Left lung (tissue), 10 donors: ENCODE measurements around the gene GALNTL6. TPM values are rescaled to one million over a fixed set of nuclear protein-coding genes. Genes with fewer than 3 reads are reported as not detected.

Experiments used
- ATAC-seq: fragments of 200-7000 bp; cut with Tn5 transposase; one replicate; pipeline ENCODE4 v1.9.1; 2020; ENCODE audit warnings: moderate library complexity
- DNase-seq, 4 donors: peaks; one replicate each; pipeline ENCODE4 v3.0.0-alpha.2; 2013 to 2020
- H3K27ac ChIP-seq, 2 donors: fragments of 200-600 bp; sonication (generic) in 1 of 2; one replicate each; pipeline versions ENCODE4 v1.5.0 to v1.8.0; 2020 to 2021
- H3K27me3 ChIP-seq, 2 donors: fragments of 200-600 bp; sonication (generic) in 1 of 2; one replicate each; pipeline versions ENCODE4 v1.5.0 to v1.8.0; 2020 to 2021
- H3K36me3 ChIP-seq, 2 donors: fragments of 200-600 bp; sonication (generic) in 1 of 2; one replicate each; pipeline versions ENCODE4 v1.5.0 to v1.8.0; 2020 to 2021
- H3K4me1 ChIP-seq, 2 donors: fragments of 200-600 bp; one replicate each; pipeline ENCODE4 v1.8.0; 2021
- H3K4me3 ChIP-seq, 2 donors: fragments of 200-600 bp; sonication (generic) in 1 of 2; one replicate each; pipeline versions ENCODE4 v1.5.0 to v1.8.0; 2020 to 2021; ENCODE audit warnings: mild to moderate bottlenecking in 1 of 2
- H3K9me3 ChIP-seq, 2 donors: fragments of 200-600 bp; sonication (generic) in 1 of 2; one replicate each; pipeline versions ENCODE4 v1.5.0 to v1.8.0; 2020 to 2021
- intact Hi-C, 2 donors: fragments of 100-400 bp; cut with DNase I; formaldehyde crosslinking; loops; one replicate each; pipeline versions ENCODE4 v1.11.2 to v1.14.2; 2022
- polyA plus RNA-seq, 6 donors: library from polyadenylated mRNA; unstranded; fragments of 120-200 nt; gene quantifications; one replicate each; pipeline ENCODE4 v1.2.1, GENCODE V29; 2013; ENCODE audit not compliant: insufficient read length in 6 of 6
- total RNA-seq, 2 donors: library from RNA; stranded (reverse); fragmentation: NEBNext Ultra II Directional; extraction: Animal tissue kit (Norgen Biotek cat#: 25700); gene quantifications; one replicate each; pipeline ENCODE4 v1.2.1, GENCODE V29; 2021
- TF ChIP-seq, protein P1 (sequence below), 2 donors: fragments of 200-600 bp; sonication (generic) in 1 of 2; IDR thresholded peaks; one replicate each; pipeline versions ENCODE4 v1.5.0 to v1.8.0; 2021; ENCODE audit warnings: antibody characterized with exemption in 2 of 2
- donor health status: DM: no; HTN: yes; CAD: no.
- donor health status: DM: no; HTN: no; CAD: no.

Gene GALNTL6
- total and polyA plus RNA-seq, 8 donors, result 0.11 to 0.16 (median 0.13) TPM; not detected in 5

- TF ChIP-seq, protein P1, sequence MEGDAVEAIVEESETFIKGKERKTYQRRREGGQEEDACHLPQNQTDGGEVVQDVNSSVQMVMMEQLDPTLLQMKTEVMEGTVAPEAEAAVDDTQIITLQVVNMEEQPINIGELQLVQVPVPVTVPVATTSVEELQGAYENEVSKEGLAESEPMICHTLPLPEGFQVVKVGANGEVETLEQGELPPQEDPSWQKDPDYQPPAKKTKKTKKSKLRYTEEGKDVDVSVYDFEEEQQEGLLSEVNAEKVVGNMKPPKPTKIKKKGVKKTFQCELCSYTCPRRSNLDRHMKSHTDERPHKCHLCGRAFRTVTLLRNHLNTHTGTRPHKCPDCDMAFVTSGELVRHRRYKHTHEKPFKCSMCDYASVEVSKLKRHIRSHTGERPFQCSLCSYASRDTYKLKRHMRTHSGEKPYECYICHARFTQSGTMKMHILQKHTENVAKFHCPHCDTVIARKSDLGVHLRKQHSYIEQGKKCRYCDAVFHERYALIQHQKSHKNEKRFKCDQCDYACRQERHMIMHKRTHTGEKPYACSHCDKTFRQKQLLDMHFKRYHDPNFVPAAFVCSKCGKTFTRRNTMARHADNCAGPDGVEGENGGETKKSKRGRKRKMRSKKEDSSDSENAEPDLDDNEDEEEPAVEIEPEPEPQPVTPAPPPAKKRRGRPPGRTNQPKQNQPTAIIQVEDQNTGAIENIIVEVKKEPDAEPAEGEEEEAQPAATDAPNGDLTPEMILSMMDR (IDR thresholded peaks at IDR 0.05), result no peak
- no peaks in the 10 kb centered on the region for H3K4me1 ChIP-seq
- ATAC-seq, result no peak
Observed at GRCh38 chr4:171948038-171948437, 134.8 kb downstream of the GALNTL6 start.

DNA sequence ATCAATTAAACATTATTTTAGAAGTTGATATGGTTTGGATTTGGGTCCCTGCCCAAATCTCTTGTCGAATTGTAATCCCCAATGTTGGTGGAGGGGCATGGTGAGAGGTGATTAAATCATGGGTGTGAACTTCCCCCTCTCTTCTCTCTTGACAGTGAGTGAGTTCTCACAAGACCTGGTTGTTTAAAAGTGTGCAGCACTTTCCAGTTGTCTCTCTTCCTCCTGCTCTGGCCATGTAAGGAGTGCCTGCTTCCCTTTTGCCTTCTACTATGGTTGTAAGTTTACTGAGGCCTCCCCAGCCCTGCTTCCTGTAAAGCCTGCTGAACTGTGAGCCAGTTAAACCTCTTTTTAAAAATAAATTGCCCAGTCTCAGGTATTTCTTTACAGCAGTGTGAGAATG, 141.4 kb downstream of the GALNTL6 start:
- Histone ChIP-seq H3K27me3 (no peaks in the 10 kb centered on the region), H3K9me3 (no peaks in the 10 kb centered on the region), H3K36me3 (no peaks in the 10 kb centered on the region), H3K27ac (no peak overlapping the region), H3K4me3 (no peak overlapping the region), H3K4me1 (no peaks in the 10 kb centered on the region)
- DNase-seq (no peak), ATAC-seq (no peak)
- intact Hi-C loops, result no loop called here
- TF ChIP-seq, protein P1 (IDR thresholded peaks at IDR 0.05), result no peak

More at GRCh38 chr4:171948038-171948437, 134.8 kb downstream of the GALNTL6 start:
- H3K27me3 ChIP-seq, result no peaks in the 10 kb centered on the region
- DNase-seq, result no peak
- no peaks in the 10 kb centered on the region for H3K36me3 ChIP-seq
- no peak overlapping the region for H3K27ac ChIP-seq
- intact Hi-C loops, result no loop called here
- no peak overlapping the region for H3K4me3 ChIP-seq
- H3K9me3 ChIP-seq, result no peaks in the 10 kb centered on the region

- Histone ChIP-seq H3K4me3 (no peak overlapping the region), H3K27me3 (no peaks in the 10 kb centered on the region), H3K36me3 (no peaks in the 10 kb centered on the region), H3K27ac (no peak overlapping the region), H3K9me3 (no peaks in the 10 kb centered on the region), H3K4me1 (no peaks in the 10 kb centered on the region)
- no peak for ATAC-seq
- TF ChIP-seq, protein P1 (IDR thresholded peaks at IDR 0.05), result no peak
- DNase-seq, result no peak
- intact Hi-C loops, result no loop called here
Observed at GRCh38 chr4:171956678-171957077, 143.5 kb downstream of the GALNTL6 start.

- TF ChIP-seq, protein P1 (IDR thresholded peaks at IDR 0.05), result no peak
Observed at GRCh38 chr4:171962110-171962509, 148.9 kb downstream of the GALNTL6 start.

GRCh38 chr4:171966356-171966755, 153.2 kb downstream of the GALNTL6 start:
- H3K27me3 ChIP-seq, result no peaks in the 10 kb centered on the region
- H3K4me3 ChIP-seq, result no peak overlapping the region
- ATAC-seq (no peak), DNase-seq (no peak)
- H3K36me3 ChIP-seq, result no peaks in the 10 kb centered on the region
- intact Hi-C loops, result no loop called here
- H3K9me3 ChIP-seq, result no peaks in the 10 kb centered on the region
- H3K27ac ChIP-seq, result no peak overlapping the region
- TF ChIP-seq, protein P1 (IDR thresholded peaks at IDR 0.05), result no peak
- no peaks in the 10 kb centered on the region for H3K4me1 ChIP-seq

More at GRCh38 chr4:171962110-171962509, 148.9 kb downstream of the GALNTL6 start:
- no peak for DNase-seq
- H3K4me1 ChIP-seq, result no peaks in the 10 kb centered on the region
- H3K27ac ChIP-seq, result no peak overlapping the region
- H3K4me3 ChIP-seq, result no peak overlapping the region
- ATAC-seq, result no peak
- H3K36me3 ChIP-seq, result no peaks in the 10 kb centered on the region
- H3K27me3 ChIP-seq, result no peaks in the 10 kb centered on the region
- no peaks in the 10 kb centered on the region for H3K9me3 ChIP-seq
- intact Hi-C loops, result no loop called here
